ENCODE results near the gene KIAA1671. TPM values are rescaled to one million over a fixed set of nuclear protein-coding genes. Genes with fewer than 3 reads are reported as not detected.

Gene KIAA1671
- total and polyA plus RNA-seq, 2 of the 13 experiments (the other 11 are each of a cell fraction or from before 2014, with no cell fraction given): 13.5 to 13.6 TPM

DNA sequence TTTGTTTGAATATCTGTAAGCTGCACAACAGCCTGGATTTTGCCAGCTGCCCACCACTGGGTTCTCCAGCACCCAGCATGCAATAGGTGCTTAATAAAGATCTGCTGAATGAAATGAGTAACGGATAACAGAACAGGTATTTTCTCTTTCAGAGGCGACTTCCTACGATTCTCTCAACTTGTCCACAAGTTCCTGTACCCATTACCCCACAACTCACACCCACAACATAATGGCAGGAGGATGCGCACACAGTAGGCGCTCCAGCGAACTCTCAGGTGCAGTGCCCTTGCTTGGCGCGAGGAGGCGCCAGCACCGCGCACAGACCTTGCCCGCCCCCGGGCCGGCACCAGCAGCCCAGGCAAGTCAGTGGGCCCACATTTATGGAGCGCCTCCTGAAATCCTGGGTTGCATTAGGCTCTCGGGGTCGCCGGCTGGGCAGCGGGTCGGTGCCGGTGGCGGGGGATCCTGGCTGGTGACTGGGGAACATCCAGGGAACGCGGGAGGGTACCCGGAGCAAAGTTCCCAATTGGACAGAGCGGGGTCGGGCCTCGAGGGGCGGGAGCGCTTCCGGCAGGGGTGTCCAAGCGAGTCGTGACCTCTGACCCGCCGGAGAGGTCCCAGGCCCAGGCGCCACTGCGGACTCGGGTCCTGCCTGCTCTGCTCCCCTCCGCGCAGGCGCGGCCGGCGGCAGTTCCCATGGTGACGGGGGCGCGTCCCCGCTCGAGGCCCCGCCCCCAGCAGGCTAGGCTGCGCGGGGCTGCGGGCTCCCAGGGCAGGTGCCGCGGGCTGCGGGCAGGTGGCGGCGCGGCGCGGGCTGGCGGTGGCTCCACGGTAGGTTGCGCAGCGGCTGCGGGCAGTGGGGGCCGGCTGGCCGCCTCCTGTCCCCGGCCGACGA lies at the start of gene KIAA1671 (continued):
- TF ChIP-seq ZNF235 (CRISPR knock-in tag; IDR thresholded peaks at IDR 0.05; ENCODE audit: borderline replicate concordance) (0 out of 2 replicates have a peak, but pooled peaks have one; percentile 31), ESRRA (CRISPR knock-in tag; IDR thresholded peaks at IDR 0.05; ENCODE audit: low read depth) (peak; percentile 47), XRCC5 (optimal IDR thresholded peaks at IDR 0.05; ENCODE audit: low read length) (peak; percentile 93), HNF4A (CRISPR knock-in tag; IDR thresholded peaks at IDR 0.05) (peak; percentile 49; the same call in 1 of the 2 replicates), ZNF20 (CRISPR knock-in tag; IDR thresholded peaks at IDR 0.05) (no peak), ZNF564 (CRISPR knock-in tag; IDR thresholded peaks at IDR 0.05) (peak; percentile 100), SP1 (IDR thresholded peaks at IDR 0.05) (no peak), SP1 (CRISPR knock-in tag; IDR thresholded peaks at IDR 0.05) (peak; percentile 68), MYC (CRISPR knock-in tag; IDR thresholded peaks at IDR 0.05; ENCODE audit: borderline replicate concordance) (peak; percentile 37; the same call in 1 of the 2 replicates), MED1 (CRISPR knock-in tag; IDR thresholded peaks at IDR 0.05) (peak; percentile 65; the same call in 1 of the 2 replicates), ZNF629 (CRISPR knock-in tag; conservative IDR thresholded peaks at IDR 0.05) (peak; percentile 61; the same call in 1 of the 2 replicates), ZZZ3 (CRISPR knock-in tag; IDR thresholded peaks at IDR 0.05; ENCODE audit: borderline replicate concordance) (0 out of 2 replicates have a peak, but pooled peaks have one; percentile 52), RBAK (CRISPR knock-in tag; IDR thresholded peaks at IDR 0.05) (no peak), ERF (CRISPR knock-in tag; IDR thresholded peaks at IDR 0.05) (0 out of 2 replicates have a peak, but pooled peaks have one; percentile 23), MTF1 (CRISPR knock-in tag; IDR thresholded peaks at IDR 0.05) (no peak), ZNF136 (CRISPR knock-in tag; IDR thresholded peaks at IDR 0.05; ENCODE audit: low read depth) (no peak; the same call in 1 of the 2 replicates), ELF4 (CRISPR knock-in tag; IDR thresholded peaks at IDR 0.05; ENCODE audit: borderline replicate concordance) (no peak), RARA (CRISPR knock-in tag; IDR thresholded peaks at IDR 0.05) (peak; percentile 57), ZNF766 (CRISPR knock-in tag; IDR thresholded peaks at IDR 0.05; ENCODE audit: borderline replicate concordance) (no peak; the same call in 1 of the 2 replicates)
- TF ChIP-seq, protein P1, sequence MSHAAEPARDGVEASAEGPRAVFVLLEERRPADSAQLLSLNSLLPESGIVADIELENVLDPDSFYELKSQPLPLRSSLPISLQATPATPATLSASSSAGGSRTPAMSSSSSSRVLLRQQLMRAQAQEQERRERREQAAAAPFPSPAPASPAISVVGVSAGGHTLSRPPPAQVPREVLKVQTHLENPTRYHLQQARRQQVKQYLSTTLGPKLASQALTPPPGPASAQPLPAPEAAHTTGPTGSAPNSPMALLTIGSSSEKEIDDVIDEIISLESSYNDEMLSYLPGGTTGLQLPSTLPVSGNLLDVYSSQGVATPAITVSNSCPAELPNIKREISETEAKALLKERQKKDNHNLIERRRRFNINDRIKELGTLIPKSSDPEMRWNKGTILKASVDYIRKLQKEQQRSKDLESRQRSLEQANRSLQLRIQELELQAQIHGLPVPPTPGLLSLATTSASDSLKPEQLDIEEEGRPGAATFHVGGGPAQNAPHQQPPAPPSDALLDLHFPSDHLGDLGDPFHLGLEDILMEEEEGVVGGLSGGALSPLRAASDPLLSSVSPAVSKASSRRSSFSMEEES (CRISPR knock-in tag; IDR thresholded peaks at IDR 0.05): no peak; the same call in 1 of the 2 replicates
- TF ChIP-seq, protein P2, sequence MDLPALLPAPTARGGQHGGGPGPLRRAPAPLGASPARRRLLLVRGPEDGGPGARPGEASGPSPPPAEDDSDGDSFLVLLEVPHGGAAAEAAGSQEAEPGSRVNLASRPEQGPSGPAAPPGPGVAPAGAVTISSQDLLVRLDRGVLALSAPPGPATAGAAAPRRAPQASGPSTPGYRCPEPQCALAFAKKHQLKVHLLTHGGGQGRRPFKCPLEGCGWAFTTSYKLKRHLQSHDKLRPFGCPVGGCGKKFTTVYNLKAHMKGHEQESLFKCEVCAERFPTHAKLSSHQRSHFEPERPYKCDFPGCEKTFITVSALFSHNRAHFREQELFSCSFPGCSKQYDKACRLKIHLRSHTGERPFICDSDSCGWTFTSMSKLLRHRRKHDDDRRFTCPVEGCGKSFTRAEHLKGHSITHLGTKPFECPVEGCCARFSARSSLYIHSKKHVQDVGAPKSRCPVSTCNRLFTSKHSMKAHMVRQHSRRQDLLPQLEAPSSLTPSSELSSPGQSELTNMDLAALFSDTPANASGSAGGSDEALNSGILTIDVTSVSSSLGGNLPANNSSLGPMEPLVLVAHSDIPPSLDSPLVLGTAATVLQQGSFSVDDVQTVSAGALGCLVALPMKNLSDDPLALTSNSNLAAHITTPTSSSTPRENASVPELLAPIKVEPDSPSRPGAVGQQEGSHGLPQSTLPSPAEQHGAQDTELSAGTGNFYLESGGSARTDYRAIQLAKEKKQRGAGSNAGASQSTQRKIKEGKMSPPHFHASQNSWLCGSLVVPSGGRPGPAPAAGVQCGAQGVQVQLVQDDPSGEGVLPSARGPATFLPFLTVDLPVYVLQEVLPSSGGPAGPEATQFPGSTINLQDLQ (CRISPR knock-in tag; IDR thresholded peaks at IDR 0.05): no peak
- TF ChIP-seq, protein P3, sequence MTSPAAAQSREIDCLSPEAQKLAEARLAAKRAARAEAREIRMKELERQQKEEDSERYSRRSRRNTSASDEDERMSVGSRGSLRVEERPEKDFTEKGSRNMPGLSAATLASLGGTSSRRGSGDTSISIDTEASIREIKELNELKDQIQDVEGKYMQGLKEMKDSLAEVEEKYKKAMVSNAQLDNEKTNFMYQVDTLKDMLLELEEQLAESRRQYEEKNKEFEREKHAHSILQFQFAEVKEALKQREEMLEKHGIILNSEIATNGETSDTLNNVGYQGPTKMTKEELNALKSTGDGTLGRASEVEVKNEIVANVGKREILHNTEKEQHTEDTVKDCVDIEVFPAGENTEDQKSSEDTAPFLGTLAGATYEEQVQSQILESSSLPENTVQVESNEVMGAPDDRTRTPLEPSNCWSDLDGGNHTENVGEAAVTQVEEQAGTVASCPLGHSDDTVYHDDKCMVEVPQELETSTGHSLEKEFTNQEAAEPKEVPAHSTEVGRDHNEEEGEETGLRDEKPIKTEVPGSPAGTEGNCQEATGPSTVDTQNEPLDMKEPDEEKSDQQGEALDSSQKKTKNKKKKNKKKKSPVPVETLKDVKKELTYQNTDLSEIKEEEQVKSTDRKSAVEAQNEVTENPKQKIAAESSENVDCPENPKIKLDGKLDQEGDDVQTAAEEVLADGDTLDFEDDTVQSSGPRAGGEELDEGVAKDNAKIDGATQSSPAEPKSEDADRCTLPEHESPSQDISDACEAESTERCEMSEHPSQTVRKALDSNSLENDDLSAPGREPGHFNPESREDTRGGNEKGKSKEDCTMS (CRISPR knock-in tag; conservative IDR thresholded peaks at IDR 0.05): no peak
- TF ChIP-seq, protein P4, sequence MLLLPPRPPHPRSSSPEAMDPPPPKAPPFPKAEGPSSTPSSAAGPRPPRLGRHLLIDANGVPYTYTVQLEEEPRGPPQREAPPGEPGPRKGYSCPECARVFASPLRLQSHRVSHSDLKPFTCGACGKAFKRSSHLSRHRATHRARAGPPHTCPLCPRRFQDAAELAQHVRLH (CRISPR knock-in tag; IDR thresholded peaks at IDR 0.05; ENCODE audit: borderline replicate concordance, low read depth): peak; percentile 85
